Activated T-helper 17 cell treated with anti-CD3 and anti-CD28 coated beads, Interleukin-2, amount 50 U/mL, for 72 hours (primary cell): Measurements from ENCODE around the gene MSI2. TPM values are rescaled to one million over a fixed set of nuclear protein-coding genes. Genes with fewer than 3 reads are reported as not detected.

Experiments
- ATAC-seq: fragments of 150-1000 bp; cut with Tn5 transposase; replicated peaks from 2 replicates; pipeline ENCODE4 v1.10.0; 2021; ENCODE audit warnings: mild to moderate bottlenecking, moderate library complexity
- H3K27ac Mint-ChIP-seq: one replicate; pipeline ENCODE4 v1.8.0; 2022; ENCODE audit warnings: mixed read lengths
- H3K27me3 Mint-ChIP-seq: one replicate; pipeline ENCODE4 v1.8.0; 2022; ENCODE audit warnings: mixed read lengths
- H3K36me3 Mint-ChIP-seq: one replicate; pipeline ENCODE4 v1.8.0; 2022; ENCODE audit warnings: low read depth, mild to moderate bottlenecking, mixed read lengths
- H3K4me1 Mint-ChIP-seq: one replicate; pipeline ENCODE4 v1.8.0; 2022; ENCODE audit warnings: mixed read lengths
- H3K4me3 Mint-ChIP-seq: one replicate; pipeline ENCODE4 v1.8.0; 2022; ENCODE audit warnings: mild to moderate bottlenecking, mixed read lengths
- H3K9me3 Mint-ChIP-seq: one replicate; pipeline ENCODE4 v1.8.0; 2022; ENCODE audit warnings: mixed read lengths
- total RNA-seq, 2 donors: library from RNA; stranded (reverse); gene quantifications; one replicate each; pipeline ENCODE4 v1.2.3, GENCODE V29; 2022

The MSI2 gene
- total RNA-seq, 2 donors from 2014 or later: 96.3 to 128 TPM

DNA sequence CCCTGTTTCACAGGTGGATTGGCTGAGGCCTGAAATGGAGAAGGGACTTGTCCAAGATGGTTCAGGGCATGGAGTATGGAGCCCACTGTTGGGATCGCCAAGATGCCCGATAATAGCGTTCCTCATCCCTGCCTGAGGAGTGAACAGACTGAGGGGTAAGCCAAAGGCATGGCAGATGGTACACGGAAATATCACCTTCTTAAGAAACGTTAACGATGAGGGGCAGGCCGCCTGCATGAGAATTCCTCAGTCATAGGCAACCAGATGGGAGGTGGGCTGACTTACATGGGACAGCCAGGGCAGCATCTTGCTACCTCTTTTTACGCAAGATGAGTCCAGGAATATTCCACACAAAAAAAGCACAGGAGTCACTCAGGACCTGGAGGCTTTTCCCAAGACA, 300.7 kb downstream of the MSI2 start:
- peaks cover 5% of the 10 kb centered on the region for H3K4me1 Mint-ChIP-seq
- no peak for ATAC-seq
- no peaks in the 10 kb centered on the region for H3K36me3 Mint-ChIP-seq
- no peaks in the 10 kb centered on the region for H3K9me3 Mint-ChIP-seq
- H3K27me3 Mint-ChIP-seq: no peaks in the 10 kb centered on the region
- no peak overlapping the region for H3K27ac Mint-ChIP-seq
- H3K4me3 Mint-ChIP-seq: no peak overlapping the region

DNA sequence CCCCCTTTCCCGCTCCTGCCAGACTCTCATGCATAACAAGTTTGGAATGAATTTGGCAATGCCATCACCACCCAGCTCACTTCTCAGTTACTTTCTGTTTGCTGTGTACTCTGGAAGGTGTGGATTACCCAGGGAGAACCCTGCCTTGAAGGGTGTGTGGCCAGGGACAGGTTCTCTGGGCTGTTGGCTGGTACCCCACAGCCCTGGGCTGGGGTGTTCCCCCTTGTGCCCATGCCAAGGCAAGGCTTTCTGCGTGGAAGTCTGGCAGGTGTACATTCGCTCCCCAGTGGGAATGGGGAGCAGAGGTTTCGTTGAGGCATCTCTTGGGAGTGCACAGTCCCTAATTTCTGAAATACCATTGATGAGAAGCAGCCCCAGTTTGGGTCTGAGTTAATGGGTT, 301.1 kb downstream of the MSI2 start:
- H3K4me3 Mint-ChIP-seq: no peak overlapping the region
- no peaks in the 10 kb centered on the region for H3K27me3 Mint-ChIP-seq
- peaks cover 5% of the 10 kb centered on the region for H3K4me1 Mint-ChIP-seq
- H3K27ac Mint-ChIP-seq: no peak overlapping the region
- H3K9me3 Mint-ChIP-seq: no peaks in the 10 kb centered on the region
- no peak for ATAC-seq
- H3K36me3 Mint-ChIP-seq: no peaks in the 10 kb centered on the region

DNA sequence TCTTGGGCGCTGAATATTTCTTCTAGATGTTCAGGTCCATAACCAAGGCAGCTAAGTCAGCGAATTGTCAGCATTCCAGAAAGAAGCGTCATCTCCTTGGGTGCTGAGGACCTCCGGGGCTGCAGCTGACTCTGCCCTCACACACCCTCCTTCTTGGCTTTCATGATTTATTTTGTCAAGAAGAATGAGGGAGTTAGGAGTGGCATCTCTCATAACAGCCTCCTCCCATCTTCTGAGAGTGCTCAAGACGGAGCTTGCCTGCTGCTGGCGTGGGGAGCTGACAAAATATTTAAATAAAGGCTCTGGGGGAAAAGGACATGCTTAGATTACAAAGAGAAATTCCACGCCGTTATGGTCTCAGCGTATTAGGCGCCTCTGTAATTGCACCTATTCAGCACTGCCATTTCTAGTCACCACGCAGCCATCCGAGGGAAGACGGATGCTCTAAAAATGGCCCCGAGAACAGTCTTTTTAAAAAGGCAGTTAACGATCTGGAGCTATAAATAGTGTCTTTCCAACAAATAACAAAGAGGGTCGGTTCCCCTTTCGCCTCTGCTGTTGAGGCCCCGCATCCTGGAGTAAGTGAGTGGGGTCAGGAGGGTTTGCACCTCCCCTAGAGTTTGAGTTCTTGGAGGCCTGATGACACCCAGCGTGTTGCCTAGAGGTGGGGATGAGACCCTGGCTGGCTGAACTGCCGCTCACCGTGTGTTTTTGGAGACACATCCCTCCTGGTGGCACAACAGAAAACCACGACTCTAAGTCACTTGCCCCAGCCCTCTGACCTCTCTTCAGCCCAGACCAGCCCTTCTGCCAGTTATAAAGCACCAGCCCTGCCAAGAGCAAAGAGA, 301.7 kb downstream of the MSI2 start:
- H3K27ac Mint-ChIP-seq: peak overlapping the region; percentile 36
- H3K36me3 Mint-ChIP-seq: no peaks in the 10 kb centered on the region
- ATAC-seq: no peak
- H3K27me3 Mint-ChIP-seq: no peaks in the 10 kb centered on the region
- no peaks in the 10 kb centered on the region for H3K9me3 Mint-ChIP-seq
- H3K4me1 Mint-ChIP-seq: peaks cover 5% of the 10 kb centered on the region
- H3K4me3 Mint-ChIP-seq: no peak overlapping the region

DNA sequence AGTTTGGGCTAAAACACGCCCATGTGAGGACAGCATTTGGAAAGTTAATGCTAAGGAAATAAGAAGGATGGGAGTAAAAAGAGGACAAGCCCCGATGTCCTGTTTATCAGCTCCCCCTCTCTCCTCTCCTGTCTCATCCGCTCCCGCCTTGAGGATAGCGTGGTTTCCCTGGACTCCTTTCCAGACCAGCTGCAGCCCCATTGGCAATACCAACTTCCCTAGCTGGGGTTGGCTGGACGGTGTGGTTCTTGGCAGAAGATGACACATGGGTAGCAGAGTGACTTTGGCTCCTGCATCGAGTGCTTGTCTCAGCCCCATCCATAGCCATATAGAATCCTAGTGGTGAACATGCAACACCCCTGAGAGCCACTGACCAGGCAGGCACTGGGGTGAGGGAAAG, 302.9 kb downstream of the MSI2 start:
- Mint-ChIP-seq H3K9me3 (no peaks in the 10 kb centered on the region), H3K4me1 (peaks cover 13% of the 10 kb centered on the region), H3K36me3 (no peaks in the 10 kb centered on the region), H3K27me3 (no peaks in the 10 kb centered on the region), H3K27ac (peak overlapping the region; percentile 36), H3K4me3 (no peak overlapping the region)
- ATAC-seq: no peak

DNA sequence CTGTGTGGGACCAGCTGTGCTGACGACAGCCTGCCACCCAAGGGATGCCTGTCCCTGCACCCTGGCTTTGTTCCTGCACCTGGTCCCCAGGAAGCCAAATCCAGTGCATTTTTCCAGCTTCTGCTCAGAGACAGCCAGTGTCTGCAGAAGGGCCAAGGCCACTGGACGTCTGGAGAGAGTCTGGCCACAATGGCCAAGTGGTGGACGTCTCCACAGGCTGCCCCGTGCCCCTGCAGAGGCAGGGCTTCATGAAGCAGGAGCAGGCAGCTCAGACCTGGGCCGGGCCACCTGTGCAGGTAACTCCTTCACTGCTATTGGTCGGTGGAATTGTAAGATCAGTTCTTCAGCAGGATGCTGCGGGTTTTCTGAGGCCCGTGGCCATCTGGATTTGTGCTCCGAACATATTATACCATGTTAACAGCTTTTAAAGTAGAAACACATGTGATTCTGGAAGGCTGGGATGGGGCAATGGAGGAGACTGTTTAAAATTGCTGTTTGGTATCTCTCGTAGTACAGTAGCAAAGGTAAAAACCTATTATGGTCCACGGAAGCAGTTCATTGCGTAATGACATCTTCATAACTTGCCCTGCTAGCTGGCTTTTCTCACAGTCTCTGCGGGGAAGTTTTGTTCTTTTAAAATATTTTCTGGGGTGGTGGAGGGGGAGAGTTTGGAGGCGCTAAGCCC, 303.5 kb downstream of the MSI2 start:
- Mint-ChIP-seq H3K27ac (no peak overlapping the region), H3K27me3 (no peaks in the 10 kb centered on the region), H3K36me3 (no peaks in the 10 kb centered on the region), H3K9me3 (no peaks in the 10 kb centered on the region), H3K4me3 (no peak overlapping the region), H3K4me1 (peaks cover 13% of the 10 kb centered on the region)
- ATAC-seq: no peak

DNA sequence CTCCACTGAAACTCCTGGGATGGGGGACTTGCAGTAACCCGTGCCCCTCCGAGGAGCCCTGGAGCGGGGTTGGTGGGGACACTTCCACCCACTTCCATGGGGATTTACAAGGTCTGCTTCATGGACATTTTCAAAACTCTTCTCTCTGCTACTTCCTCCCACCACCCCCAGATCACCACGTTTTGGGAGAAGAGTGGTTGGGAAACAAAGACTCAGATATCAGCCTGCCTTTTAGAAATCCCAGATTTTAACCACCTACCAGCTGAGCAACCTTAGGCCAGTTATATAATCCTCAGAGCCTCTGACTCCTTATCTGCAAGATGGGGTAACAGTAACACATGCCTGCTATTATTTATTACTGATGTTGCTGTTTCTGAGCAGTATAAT, 304.0 kb downstream of the MSI2 start:
- Mint-ChIP-seq H3K27me3 (no peaks in the 10 kb centered on the region), H3K27ac (no peak overlapping the region), H3K36me3 (no peaks in the 10 kb centered on the region), H3K4me3 (no peak overlapping the region), H3K4me1 (peaks cover 14% of the 10 kb centered on the region), H3K9me3 (no peaks in the 10 kb centered on the region)
- no peak for ATAC-seq

DNA sequence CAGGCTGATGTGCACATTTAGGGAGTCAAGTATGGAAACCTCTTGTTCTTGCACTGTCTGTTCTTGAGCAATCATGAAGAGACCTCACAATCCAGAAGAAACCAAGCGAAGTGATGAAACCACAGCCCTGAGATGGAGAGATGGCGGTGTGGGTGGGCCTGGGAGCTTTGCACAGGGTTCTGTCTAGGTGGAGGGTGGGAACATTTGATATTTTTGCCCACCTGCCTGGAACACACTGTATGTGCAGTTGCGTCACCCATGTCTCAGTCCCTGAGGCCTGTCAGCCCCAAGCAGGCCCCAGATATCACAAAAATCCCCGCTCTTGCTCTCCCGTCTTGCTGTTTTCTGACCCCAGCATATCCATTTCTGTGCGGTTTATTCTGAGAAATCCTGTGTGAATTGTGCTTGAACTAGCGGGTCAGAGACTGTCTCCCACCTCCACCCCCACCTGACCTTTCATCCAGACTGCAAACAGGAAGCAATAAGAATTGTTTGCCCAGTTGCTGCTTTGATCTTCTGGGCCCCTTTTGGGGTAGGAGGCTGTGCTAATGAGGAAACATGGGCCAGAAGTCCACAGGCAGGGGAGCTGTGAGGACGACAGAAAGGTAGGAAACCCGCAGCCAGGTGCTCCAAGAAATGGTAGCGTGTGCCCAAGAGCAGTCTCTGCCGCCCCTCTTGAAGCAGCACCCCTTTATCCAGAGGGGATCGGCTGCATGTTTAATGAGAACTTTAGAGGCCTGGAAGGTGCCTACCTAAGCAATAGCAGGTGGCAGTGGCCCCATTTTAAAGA, 304.9 kb downstream of the MSI2 start:
- Mint-ChIP-seq H3K4me1 (peaks cover 12% of the 10 kb centered on the region), H3K9me3 (no peaks in the 10 kb centered on the region), H3K27ac (no peak overlapping the region), H3K36me3 (no peaks in the 10 kb centered on the region), H3K4me3 (no peak overlapping the region), H3K27me3 (no peaks in the 10 kb centered on the region)
- ATAC-seq: no peak

DNA sequence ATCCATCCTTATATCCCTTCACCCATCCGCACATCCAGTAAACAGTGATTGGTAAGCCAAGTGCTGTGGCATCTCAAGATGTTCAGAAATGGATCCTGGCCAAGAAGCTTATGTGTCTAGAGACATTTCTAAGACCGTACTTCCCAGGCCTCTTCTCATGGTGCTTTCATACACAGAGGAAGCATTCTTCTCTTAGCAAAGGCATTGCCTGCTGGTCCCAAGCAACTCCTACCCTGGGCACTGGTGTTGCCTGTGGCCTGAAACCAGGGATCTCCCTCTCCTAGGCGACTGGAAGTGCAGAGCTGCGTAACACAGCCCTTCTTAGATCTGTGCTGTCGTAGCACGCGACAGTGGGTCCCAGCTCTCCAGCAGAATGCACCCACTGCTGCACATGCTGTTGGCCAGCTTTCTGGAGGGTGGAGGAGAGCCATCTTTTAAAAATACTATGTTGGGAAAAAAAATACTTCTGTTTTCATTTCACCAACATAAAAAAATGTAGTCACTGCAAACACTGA, 305.9 kb downstream of the MSI2 start:
- no peak overlapping the region for H3K4me3 Mint-ChIP-seq
- no peaks in the 10 kb centered on the region for H3K27me3 Mint-ChIP-seq
- H3K27ac Mint-ChIP-seq: peak overlapping the region; percentile 14
- ATAC-seq: no peak
- H3K9me3 Mint-ChIP-seq: no peaks in the 10 kb centered on the region
- H3K36me3 Mint-ChIP-seq: no peaks in the 10 kb centered on the region
- H3K4me1 Mint-ChIP-seq: peaks cover 12% of the 10 kb centered on the region

DNA sequence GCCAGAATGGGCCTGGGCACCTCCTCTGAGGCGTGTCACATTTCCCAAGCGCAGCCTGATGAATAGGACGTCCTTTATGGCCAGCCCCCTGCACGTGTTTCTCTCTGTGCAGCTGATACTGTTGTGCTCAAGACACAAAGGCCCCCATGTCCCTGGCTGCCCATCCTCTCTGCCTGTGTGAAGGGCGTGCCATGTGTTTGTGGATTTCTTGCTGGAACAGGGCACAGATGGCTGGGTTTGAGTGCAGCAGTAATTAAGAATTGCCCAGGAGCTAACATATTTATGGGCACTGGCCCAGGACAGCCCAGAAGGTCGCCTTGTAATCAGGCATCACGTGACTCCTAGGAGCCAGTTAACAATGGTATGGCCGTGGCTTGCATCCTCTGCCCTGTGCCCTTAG, 307.6 kb downstream of the MSI2 start:
- no peak overlapping the region for H3K4me3 Mint-ChIP-seq
- ATAC-seq: no peak
- no peaks in the 10 kb centered on the region for H3K9me3 Mint-ChIP-seq
- H3K4me1 Mint-ChIP-seq: peaks cover 12% of the 10 kb centered on the region
- H3K27ac Mint-ChIP-seq: peak overlapping the region; percentile 58
- H3K27me3 Mint-ChIP-seq: no peaks in the 10 kb centered on the region
- H3K36me3 Mint-ChIP-seq: no peaks in the 10 kb centered on the region

DNA sequence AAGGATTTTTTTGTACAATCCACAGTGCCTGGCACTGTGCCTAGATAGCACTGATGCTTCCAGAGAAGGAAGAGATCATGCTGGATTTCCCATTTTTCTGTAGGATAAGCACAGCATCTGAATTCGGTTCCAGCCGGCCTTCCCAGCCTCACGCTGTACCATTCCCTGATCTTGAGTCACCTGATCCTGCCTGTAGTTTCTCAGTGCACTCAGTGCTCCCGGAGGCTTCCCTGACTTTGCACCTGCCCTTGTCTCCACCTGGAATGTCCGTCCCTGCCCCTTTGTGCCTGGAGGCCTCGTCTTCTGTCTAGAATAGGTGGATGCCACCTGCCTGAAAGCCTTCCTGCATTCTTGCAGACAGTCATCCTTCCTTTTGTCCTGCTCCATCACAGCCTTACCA, 308.9 kb downstream of the MSI2 start:
- Mint-ChIP-seq H3K9me3 (no peaks in the 10 kb centered on the region), H3K4me1 (peaks cover 12% of the 10 kb centered on the region), H3K36me3 (no peaks in the 10 kb centered on the region), H3K27ac (peak overlapping the region; percentile 41), H3K27me3 (no peaks in the 10 kb centered on the region), H3K4me3 (no peak overlapping the region)
- ATAC-seq: no peak

DNA sequence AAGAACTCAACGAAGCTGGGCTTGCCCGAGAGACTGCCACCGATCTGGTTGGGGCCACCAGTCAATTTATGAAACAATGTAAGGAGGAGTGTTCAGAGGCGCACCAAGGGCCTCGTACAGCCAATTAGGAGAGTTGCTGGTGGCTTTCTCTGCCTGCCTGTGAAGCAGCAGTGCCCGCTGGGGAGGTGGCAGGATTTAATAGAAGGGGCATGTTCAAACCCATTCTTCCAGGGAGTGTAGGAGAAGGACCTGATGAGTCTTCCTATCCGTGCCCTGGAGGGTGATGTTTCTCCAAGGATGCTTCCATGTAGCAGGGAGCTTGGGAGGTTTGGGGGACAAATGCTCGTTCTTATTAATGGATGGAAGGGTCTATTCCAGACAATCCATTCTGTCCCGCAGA, 310.4 kb downstream of the MSI2 start:
- Mint-ChIP-seq H3K9me3 (no peaks in the 10 kb centered on the region), H3K27ac (no peak overlapping the region), H3K4me3 (no peak overlapping the region), H3K4me1 (peaks cover 12% of the 10 kb centered on the region), H3K27me3 (no peaks in the 10 kb centered on the region), H3K36me3 (no peaks in the 10 kb centered on the region)
- ATAC-seq: no peak

DNA sequence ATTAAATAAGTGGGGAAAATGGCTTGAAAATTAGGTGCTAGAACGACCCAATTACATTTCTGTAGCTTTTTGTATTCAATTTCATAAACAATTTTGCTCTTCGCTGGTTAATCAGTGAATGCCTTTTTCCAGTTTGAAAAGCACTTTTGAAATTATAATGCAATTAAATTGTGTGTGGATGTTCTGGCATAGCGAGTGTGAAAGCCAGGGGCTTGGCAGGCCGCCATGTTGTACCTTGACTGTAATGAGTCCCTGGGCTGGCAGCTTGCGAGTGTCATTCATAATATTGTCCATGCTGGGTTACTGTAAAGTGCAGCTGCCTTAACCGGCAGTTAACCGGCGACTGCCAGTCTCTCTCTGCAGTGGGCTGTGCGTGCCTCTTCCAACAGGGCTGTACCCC, 310.9 kb downstream of the MSI2 start:
- ATAC-seq: no peak
- Mint-ChIP-seq H3K9me3 (no peaks in the 10 kb centered on the region), H3K4me1 (peaks cover 12% of the 10 kb centered on the region), H3K27me3 (no peaks in the 10 kb centered on the region), H3K27ac (no peak overlapping the region), H3K4me3 (no peak overlapping the region), H3K36me3 (no peaks in the 10 kb centered on the region)

DNA sequence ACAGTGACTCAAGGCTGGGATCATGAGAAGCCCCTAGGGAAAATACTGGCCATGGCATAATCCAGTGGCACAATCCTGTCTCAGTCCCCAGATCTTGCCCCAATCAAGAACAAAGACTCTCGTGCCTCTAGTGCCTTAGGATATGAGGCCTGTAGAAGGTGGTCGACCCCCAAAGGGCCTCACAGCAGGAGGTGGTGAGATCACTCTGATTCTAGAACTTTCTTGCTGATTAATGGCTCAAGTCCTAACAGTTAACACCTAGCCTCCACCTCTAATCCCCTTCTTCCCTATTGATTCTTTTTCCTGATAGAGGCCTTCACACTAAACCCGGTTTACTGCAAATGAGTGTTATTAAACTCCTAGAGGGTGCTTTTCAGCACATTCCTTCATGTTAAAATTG, 312.0 kb downstream of the MSI2 start:
- Mint-ChIP-seq H3K27me3 (no peaks in the 10 kb centered on the region), H3K36me3 (no peaks in the 10 kb centered on the region), H3K4me3 (no peak overlapping the region), H3K4me1 (peaks cover 12% of the 10 kb centered on the region), H3K27ac (peak overlapping the region; percentile 64), H3K9me3 (no peaks in the 10 kb centered on the region)
- ATAC-seq: no peak

DNA sequence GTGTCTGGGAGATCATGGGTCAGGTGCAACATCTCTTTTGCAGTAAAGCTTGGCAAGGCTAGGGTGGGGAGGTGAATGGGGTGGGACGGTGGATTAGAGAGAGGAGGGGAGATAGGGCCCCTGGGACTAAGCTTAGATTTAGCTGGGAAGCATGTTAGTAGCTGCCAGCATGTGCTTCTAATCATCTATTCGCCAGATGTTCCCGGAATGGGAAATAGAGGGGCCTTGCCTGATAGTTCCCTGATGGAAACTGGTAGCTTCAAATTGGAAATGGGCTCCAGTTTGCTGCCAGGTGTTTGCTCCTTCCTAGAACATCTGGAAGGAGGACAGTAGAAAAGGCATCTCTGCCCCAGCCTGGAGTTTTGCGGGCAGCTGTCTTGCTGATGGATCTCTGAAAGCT, 312.7 kb downstream of the MSI2 start:
- Mint-ChIP-seq H3K4me3 (no peak overlapping the region), H3K27ac (peak overlapping the region; percentile 64), H3K36me3 (no peaks in the 10 kb centered on the region), H3K27me3 (no peaks in the 10 kb centered on the region), H3K4me1 (peaks cover 7% of the 10 kb centered on the region), H3K9me3 (no peaks in the 10 kb centered on the region)
- ATAC-seq: no peak
